SK-N-SH (cell line): ENCODE results near the gene UMODL1. TPM values are rescaled to one million over a fixed set of nuclear protein-coding genes. Genes with fewer than 3 reads are reported as not detected.

Experiments
- CTCF ChIA-PET: fragments of 300-600, 350-600 bp; formaldehyde crosslinking; extraction: SDS; loops from one replicate; lab custom pipeline; 2021; lab: Yijun Ruan, JAX
- POLR2A ChIA-PET: fragments of 350-600 bp; sonication (Branson Sonifier 250); formaldehyde crosslinking; extraction: SDS; loops from one replicate; lab custom pipeline; 2020; ENCODE audit warnings: antibody characterized with exemption, inconsistent platforms; lab: Yijun Ruan, JAX
- DNase-seq: peaks from one replicate; pipeline ENCODE4 v3.0.0; 2012
- H2AFZ ChIP-seq: fragments of 200-600 bp; sonication (generic); 2 replicates; pipeline ENCODE4 v1.8.1; 2016; ENCODE audit warnings: antibody characterized with exemption, mild to moderate bottlenecking, low read depth
- H3F3A ChIP-seq: fragments of 200-600 bp; sonication (generic); replicated peaks from 2 replicates; pipeline ENCODE3; 2016; ENCODE audit warnings: antibody characterized with exemption, mild to moderate bottlenecking; ENCODE audit not compliant: insufficient read depth
- H3K27ac ChIP-seq, 2 experiments: fragments of 200-500 bp in 1 of 2; fragments of 200-600 bp in 1 of 2; sonication (Bioruptor generic) in 1 of 2; sonication (generic), shearing (Covaris generic) in 1 of 2; 2 replicates each; pipeline versions ENCODE4 v1.5.1 to v1.6.1; 2014 to 2016; ENCODE audit warnings: low read depth in 2 of 2, inconsistent platforms in 1 of 2, low read length in 1 of 2, mild to moderate bottlenecking in 1 of 2, mixed read lengths in 1 of 2
- H3K27me3 ChIP-seq: fragments of 200-600 bp; sonication (generic), shearing (Covaris generic); 2 replicates; pipeline ENCODE4 v1.6.1; 2016; ENCODE audit warnings: mixed run types; ENCODE audit not compliant: insufficient read depth
- H3K36me3 ChIP-seq, 2 experiments: fragments of 200-500 bp in 1 of 2; fragments of 200-600 bp in 1 of 2; sonication (Bioruptor generic) in 1 of 2; sonication (generic) in 1 of 2; replicated peaks in 1 of 2; 2 replicates each; pipeline versions ENCODE3 to v1.5.1; 2014 to 2016; ENCODE audit warnings: low read length in 1 of 2, mild to moderate bottlenecking in 1 of 2; ENCODE audit not compliant: insufficient read depth in 2 of 2, control insufficient read depth in 1 of 2
- H3K4me1 ChIP-seq, 2 experiments: fragments of 200-500 bp in 1 of 2; fragments of 200-600 bp in 1 of 2; sonication (Bioruptor generic) in 1 of 2; sonication (generic), shearing (Covaris generic) in 1 of 2; 2 replicates each; pipeline versions ENCODE4 v1.5.1 to v1.6.1; 2014 to 2016; ENCODE audit warnings: low read depth in 1 of 2, low read length in 1 of 2, mixed run types in 1 of 2; ENCODE audit not compliant: insufficient read depth in 2 of 2, control insufficient read depth in 1 of 2
- H3K4me2 ChIP-seq: fragments of 200-600 bp; sonication (generic), shearing (Covaris generic); 2 replicates; pipeline ENCODE4 v1.6.1; 2017; ENCODE audit warnings: mixed run types
- H3K4me3 ChIP-seq, 2 experiments: fragments of 200-500 bp in 1 of 2; fragments of 200-600 bp in 1 of 2; sonication (Bioruptor generic) in 1 of 2; sonication (generic), shearing (Covaris generic) in 1 of 2; 2 replicates each; pipeline versions ENCODE4 v1.5.1 to v1.8.1; 2014 to 2016; ENCODE audit warnings: low read depth in 2 of 2, inconsistent platforms in 1 of 2, low read length in 1 of 2, mild to moderate bottlenecking in 1 of 2, mixed read lengths in 1 of 2, moderate library complexity in 1 of 2
- H3K79me2 ChIP-seq: fragments of 200-600 bp; sonication (generic); 2 replicates; pipeline ENCODE4 v1.8.1; 2017; ENCODE audit warnings: mild to moderate bottlenecking; ENCODE audit not compliant: insufficient read depth
- H3K9ac ChIP-seq: fragments of 200-600 bp; sonication (generic); 2 replicates; pipeline ENCODE4 v1.6.1; 2017; ENCODE audit warnings: mixed run types
- H3K9me2 ChIP-seq: fragments of 200-600 bp; sonication (generic); 2 replicates; pipeline ENCODE4 v1.6.1; 2017; ENCODE audit warnings: mixed run types
- H3K9me3 ChIP-seq: fragments of 200-600 bp; sonication (generic); 2 replicates; pipeline ENCODE4 v1.6.1; 2017; ENCODE audit warnings: mixed run types, mild to moderate bottlenecking, moderate library complexity
- H4K20me1 ChIP-seq: fragments of 200-600 bp; sonication (generic); 2 replicates; pipeline ENCODE4 v1.6.1; 2017; ENCODE audit warnings: mild to moderate bottlenecking, mixed run types; ENCODE audit not compliant: insufficient read depth
- CHD2 ChIP-seq: fragments of 150-350 bp; IDR thresholded peaks from 2 replicates; pipeline ENCODE4 v1.6.1; 2018; ENCODE audit warnings: low read length; ENCODE audit not compliant: partially characterized antibody
- CTCF ChIP-seq: fragments of 200-600 bp; sonication (generic); IDR thresholded peaks from 2 replicates; pipeline ENCODE4 v1.6.1; 2017; ENCODE audit warnings: antibody characterized with exemption, mild to moderate bottlenecking, moderate library complexity
- ELF1 ChIP-seq: IDR thresholded peaks from 2 replicates; pipeline ENCODE4 v1.4.0; 2012
- EP300 ChIP-seq, 2 experiments: IDR thresholded peaks; 2 replicates each; pipeline versions ENCODE4 v1.4.0 to v1.6.1; 2012; ENCODE audit warnings: borderline replicate concordance in 1 of 2, low read depth in 1 of 2, low read length in 1 of 2
- EZH2phosphoT487 ChIP-seq: fragments of 200-600 bp; sonication (generic); IDR thresholded peaks from 2 replicates; pipeline ENCODE4 v1.6.1; 2017; ENCODE audit warnings: low read depth, mixed run types, mild to moderate bottlenecking, antibody characterized with exemption, moderate library complexity, borderline replicate concordance
- FOXJ3 ChIP-seq: sonication (generic); formaldehyde crosslinking; IDR thresholded peaks from 2 replicates; pipeline ENCODE4 v1.5.1; 2020; ENCODE audit warnings: mild to moderate bottlenecking, missing genetic modification reagents
- GABPA ChIP-seq: IDR thresholded peaks from 2 replicates; pipeline ENCODE4 v1.4.0; 2012; ENCODE audit warnings: low read depth, mild to moderate bottlenecking
- GATA2 ChIP-seq: sonication (generic); formaldehyde crosslinking; IDR thresholded peaks from 2 replicates; pipeline ENCODE4 v1.5.0; 2020; ENCODE audit warnings: mild to moderate bottlenecking, missing genetic modification reagents
- IRF3 ChIP-seq: fragments of 150-350 bp; IDR thresholded peaks from 2 replicates; pipeline ENCODE4 v1.6.1; 2016; ENCODE audit warnings: mild to moderate bottlenecking, low read depth, low read length
- JUND ChIP-seq: IDR thresholded peaks from 2 replicates; pipeline ENCODE4 v1.4.0; 2012
- MAX ChIP-seq: IDR thresholded peaks from 2 replicates; pipeline ENCODE4 v1.4.0; 2012; ENCODE audit warnings: low read depth
- MEF2A ChIP-seq: IDR thresholded peaks from 2 replicates; pipeline ENCODE4 v1.4.0; 2012; ENCODE audit warnings: low read depth, borderline replicate concordance
- MXI1 ChIP-seq: IDR thresholded peaks from 2 replicates; pipeline ENCODE4 v1.6.1; 2012; ENCODE audit warnings: mild to moderate bottlenecking, low read depth, low read length, improper control_type of control experiment
- NFIC ChIP-seq: IDR thresholded peaks from 2 replicates; pipeline ENCODE4 v1.4.0; 2012; ENCODE audit warnings: borderline replicate concordance
- NRF1 ChIP-seq: IDR thresholded peaks from 2 replicates; pipeline ENCODE4 v1.6.1; 2012; ENCODE audit warnings: low read depth, mild to moderate bottlenecking, low read length
- PBX3 ChIP-seq: IDR thresholded peaks from 2 replicates; pipeline ENCODE4; 2012
- RCOR1 ChIP-seq: fragments of 150-350 bp; IDR thresholded peaks from 2 replicates; pipeline ENCODE4 v1.6.1; 2017; ENCODE audit warnings: antibody characterized with exemption, low read length
- RFX5 ChIP-seq: IDR thresholded peaks from 2 replicates; pipeline ENCODE4 v1.6.1; 2012; ENCODE audit warnings: mild to moderate bottlenecking, improper control_type of control experiment, low read length
- SIN3A ChIP-seq: IDR thresholded peaks from 2 replicates; pipeline ENCODE4 v1.6.1; 2012; ENCODE audit warnings: low read depth, mild to moderate bottlenecking, low read length, moderate library complexity, borderline replicate concordance
- TAF1 ChIP-seq: IDR thresholded peaks from 2 replicates; pipeline ENCODE4 v1.6.1; 2012; ENCODE audit warnings: low read depth, mild to moderate bottlenecking, low read length, moderate library complexity, borderline replicate concordance
- TCF12 ChIP-seq: IDR thresholded peaks from 2 replicates; pipeline ENCODE4 v1.4.0; 2012
- TEAD4 ChIP-seq: IDR thresholded peaks from 2 replicates; pipeline ENCODE4 v1.4.0; 2012; ENCODE audit warnings: mild to moderate bottlenecking, borderline replicate concordance; ENCODE audit not compliant: insufficient read depth
- USF1 ChIP-seq: IDR thresholded peaks from 2 replicates; pipeline ENCODE4 v1.4.0; 2012; ENCODE audit warnings: low read depth, borderline replicate concordance
- WGBS: methylation state at CpG from one replicate; pipeline ENCODE4 v1.1.6; 2017; ENCODE audit warnings: low lambda C conversion rate; 5-methylcytosine and 5-hydroxymethylcytosine counted together
- polyA plus RNA-seq, 3 experiments: library from polyadenylated mRNA; depleted of rRNA; stranded (reverse); fragments of >200 nt; gene quantifications; 2 replicates each; pipeline ENCODE4 v1.2.3, GENCODE V29; 2012

Gene UMODL1
- polyA plus RNA-seq, 1 of the 3 experiments (the other 2 are of a cell fraction) = not detected

GRCh38 chr21:42109873-42110525 is 38.9 kb downstream of the UMODL1 start:
- Histone ChIP-seq H3K36me3 (no peaks in the 10 kb centered on the region), H4K20me1 (no peaks in the 10 kb centered on the region), H3K9me3 (no peaks in the 10 kb centered on the region), H3K27me3 (no peaks in the 10 kb centered on the region), H2AFZ (no peak overlapping the region), H3K79me2 (no peaks in the 10 kb centered on the region), H3K4me1 (peaks cover 0 to 6% of the 10 kb centered on the region in 2 experiments; a peak in 1 of 4 replicates), H3K9ac (no peak overlapping the region), H3F3A (no peaks in the 10 kb centered on the region), H3K4me2 (no peak overlapping the region), H3K9me2 (no peaks in the 10 kb centered on the region)
- CTCF ChIA-PET = interaction anchor here (4.8 kb wide), 1 partner anchor 293 kb away, joined by 55 read pairs; no protein-coding TSS in a partner anchor
- no peak for DNase-seq
- no peak for TF ChIP-seq RCOR1
- TF ChIP-seq TEAD4 = no peak
- TF ChIP-seq MEF2A = no peak
- TF ChIP-seq MAX = no peak
- no peak for TF ChIP-seq CTCF
- no peak for TF ChIP-seq RFX5
- TF ChIP-seq NRF1 = no peak
- no peak for TF ChIP-seq EP300 (IDR thresholded peaks at IDR 0.05; ENCODE audit: borderline replicate concordance in 1 of 2, low read depth in 1 of 2, low read length in 1 of 2)
- TF ChIP-seq ELF1 = no peak
- TF ChIP-seq, all 33 proteins: peak for 0
- H3K27ac ChIP-seq = no peak overlapping the region
- POLR2A ChIA-PET = no interaction called here
- WGBS = 77% methylated on average over 15 of the region's 17 CpGs
- H3K4me3 ChIP-seq = no peak overlapping the region

- Histone ChIP-seq H3K4me3 (no peak overlapping the region), H3K9me3 (no peaks in the 10 kb centered on the region), H3K36me3 (no peaks in the 10 kb centered on the region), H3K27ac (no peak overlapping the region), H3F3A (no peaks in the 10 kb centered on the region), H3K9ac (no peak overlapping the region), H3K4me1 (peaks cover 0 to 6% of the 10 kb centered on the region in 2 experiments; a peak in 1 of 4 replicates), H3K27me3 (no peaks in the 10 kb centered on the region), H3K79me2 (no peaks in the 10 kb centered on the region), H3K9me2 (no peaks in the 10 kb centered on the region), H4K20me1 (no peaks in the 10 kb centered on the region), H2AFZ (no peak overlapping the region), H3K4me2 (no peak overlapping the region)
- POLR2A ChIA-PET = no interaction called here
- 86% methylated on average over 8 of the region's 24 CpGs for WGBS
- CTCF ChIA-PET = interaction anchor here (1.5 to 2.3 kb wide), 2 partner anchors 10 to 294 kb away, joined by 5 to 20 read pairs; no protein-coding TSS in a partner anchor
- no peak for DNase-seq
- TF ChIP-seq CHD2 = no peak
- TF ChIP-seq FOXJ3 (CRISPR knock-in tag) = no peak
- no peak for TF ChIP-seq TCF12
- no peak for TF ChIP-seq EP300 (IDR thresholded peaks at IDR 0.05; ENCODE audit: borderline replicate concordance in 1 of 2, low read depth in 1 of 2, low read length in 1 of 2)
- TF ChIP-seq TAF1 = no peak
- TF ChIP-seq NFIC = no peak
- TF ChIP-seq USF1 = no peak
- no peak for TF ChIP-seq IRF3
- TF ChIP-seq ELF1 = no peak
- TF ChIP-seq SIN3A = no peak
- TF ChIP-seq GATA2 (CRISPR knock-in tag) = no peak
- no peak for TF ChIP-seq EZH2phosphoT487
- TF ChIP-seq GABPA = no peak
- no peak for TF ChIP-seq PBX3
- no peak for TF ChIP-seq JUND
- TF ChIP-seq MXI1 = no peak
- no peak for TF ChIP-seq MEF2A
Measured at GRCh38 chr21:42110691-42111469, 39.8 kb downstream of the UMODL1 start.
